Hepatocyte (in vitro differentiated cells): ENCODE results near the gene TNFRSF4.

Source experiments
- CTCF ChIP-seq: fragments of 200-600 bp; sonication (generic); IDR thresholded peaks from 2 replicates; pipeline ENCODE4 v1.5.1; 2016; ENCODE audit warnings: antibody characterized with exemption, mild to moderate bottlenecking; ENCODE audit not compliant: poor library complexity
- EZH2 ChIP-seq: fragments of 200-600 bp; sonication (generic); IDR thresholded peaks from 2 replicates; pipeline ENCODE4 v1.6.1; 2016; ENCODE audit warnings: antibody characterized with exemption, mild to moderate bottlenecking, borderline replicate concordance
- EZH2phosphoT487 ChIP-seq: fragments of 200-600 bp; sonication (generic); IDR thresholded peaks from one replicate; pipeline ENCODE4 v1.6.1; 2018; ENCODE audit warnings: antibody characterized with exemption, mild to moderate bottlenecking, low read depth, moderate library complexity; ENCODE audit not compliant: unreplicated experiment, severe bottlenecking

- TF ChIP-seq CTCF = no peak
- no peak for TF ChIP-seq EZH2
- no peak for TF ChIP-seq EZH2phosphoT487
Observed at GRCh38 chr1:1259540-1259939, 45.6 kb upstream of the TNFRSF4 start.
